ENCODE measurements around the gene HOOK1.

- no peak for TF ChIP-seq POLR2A (IDR thresholded peaks at IDR 0.05; ENCODE audit: extremely low read depth, insufficient read length)
- TF ChIP-seq CTCF (IDR thresholded peaks at IDR 0.05; ENCODE audit: low read depth, low read length): no peak
Observed at GRCh38 chr1:59771361-59771760, 43.4 kb upstream of the HOOK1 start.
